Stimulated activated CD4-positive, alpha-beta T cell treated with anti-CD3 and anti-CD28 coated beads, TNF-alpha, amount 100 ng/mL, for 1 hour (primary cell): ENCODE results near the gene SMOC1.

Experiments used
- DNase-seq, 3 donors: peaks; one replicate each; pipeline ENCODE4 v3.0.0-alpha.2; 2020; ENCODE audit warnings: low read depth in 3 of 3, low spot score in 1 of 3

SMOC1 gene

DNA sequence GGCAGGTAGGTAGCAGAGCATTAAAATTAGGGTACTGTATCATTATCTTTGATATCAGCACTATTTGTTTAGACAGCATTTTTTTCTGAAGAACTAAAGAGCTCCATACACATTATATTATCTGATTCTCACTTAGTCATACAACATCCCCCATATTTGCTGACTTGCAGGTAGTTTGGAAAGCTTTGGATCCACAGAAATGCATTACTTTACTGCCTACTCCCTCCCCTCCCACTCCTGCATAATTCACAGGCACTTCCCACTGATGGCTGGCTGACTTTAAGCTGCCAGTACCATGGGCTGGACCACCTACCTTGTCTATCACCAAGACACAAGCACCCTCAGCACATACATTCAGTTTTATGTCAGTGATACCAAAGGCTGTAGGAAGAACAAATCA lies 199.1 kb downstream of the SMOC1 start:
- no peak for DNase-seq

DNA sequence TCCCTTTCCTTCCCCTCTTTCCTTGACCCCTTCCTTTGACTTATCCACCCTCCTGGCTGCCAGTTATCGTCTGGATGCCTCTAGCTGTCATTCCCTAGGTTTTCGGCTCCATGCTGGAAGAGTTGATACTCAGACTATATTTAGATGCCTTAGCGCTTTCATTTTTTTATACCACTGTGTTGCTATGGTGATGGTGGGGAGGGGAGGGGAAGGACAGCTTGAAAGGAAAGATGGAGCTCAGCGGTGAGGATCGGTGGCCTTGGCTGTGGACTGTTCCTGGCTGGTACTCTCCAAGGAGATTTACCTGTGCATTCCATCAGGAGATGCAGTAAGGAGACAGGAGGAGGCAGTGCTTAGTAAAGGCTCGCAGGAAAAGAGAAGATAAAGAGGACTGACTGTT lies 200.9 kb downstream of the SMOC1 start:
- DNase-seq = no peak
